Measurements from ENCODE around the gene C2orf42. TPM values are rescaled to one million over a fixed set of nuclear protein-coding genes. Genes with fewer than 3 reads are reported as not detected.
"Not testable (repeated sequence)": the region's sequence is repeated elsewhere in the genome, so short reads cannot be mapped to it uniquely, and the experiment has no call there.

The C2orf42 gene
- total and polyA plus RNA-seq, 4 donors, result 12.5 to 24.8 (median 18.6) TPM

GRCh38 chr2:70133491-70134322 is 57.1 kb downstream of the C2orf42 start:
- H3K27ac ChIP-seq (ENCODE audit: low read depth, low read length), result peak overlapping the region; percentile 95
- H3K4me1 ChIP-seq (ENCODE audit: control insufficient read depth, insufficient read depth, low read length), result peaks cover 18% of the 10 kb centered on the region
- H3K4me3 ChIP-seq (ENCODE audit: low read depth, low read length), result no peak overlapping the region
- peak in 1 of 6 donors; percentile 63 for DNase-seq (ENCODE audit: low read depth in 4 of 6, low spot score in 6 of 6)
- no peaks in the 10 kb centered on the region for H3K9me3 ChIP-seq (ENCODE audit: control insufficient read depth, insufficient read depth, low read length)
- H3K27me3 ChIP-seq (ENCODE audit: control insufficient read depth, insufficient read depth, low read length), result no peaks in the 10 kb centered on the region
- no peaks in the 10 kb centered on the region for H3K36me3 ChIP-seq (ENCODE audit: control insufficient read depth, insufficient read depth, low read length)
- 71% methylated on average over 8 of the region's 10 CpGs for WGBS (ENCODE audit: insufficient coverage)

GRCh38 chr2:70133127-70133452 is 57.7 kb downstream of the C2orf42 start:
- no CpG with 5 or more reads among the region's 1 CpG for WGBS (ENCODE audit: insufficient coverage)
- DNase-seq (ENCODE audit: low read depth in 4 of 6, low spot score in 6 of 6), result no peak

GRCh38 chr2:70132244-70133126 is 58.3 kb downstream of the C2orf42 start:
- peaks cover 18% of the 10 kb centered on the region for H3K4me1 ChIP-seq (ENCODE audit: control insufficient read depth, insufficient read depth, low read length)
- H3K4me3 ChIP-seq (ENCODE audit: low read depth, low read length), result peak overlapping the region; percentile 38
- H3K36me3 ChIP-seq (ENCODE audit: control insufficient read depth, insufficient read depth, low read length), result no peaks in the 10 kb centered on the region
- no peaks in the 10 kb centered on the region for H3K9me3 ChIP-seq (ENCODE audit: control insufficient read depth, insufficient read depth, low read length)
- H3K27me3 ChIP-seq (ENCODE audit: control insufficient read depth, insufficient read depth, low read length), result no peaks in the 10 kb centered on the region
- H3K27ac ChIP-seq (ENCODE audit: low read depth, low read length), result peak overlapping the region; percentile 95
- DNase-seq (ENCODE audit: low read depth in 4 of 6, low spot score in 6 of 6), result peak in 3 of 6 donors; percentile 58 to 91 (median 87)
- WGBS (ENCODE audit: insufficient coverage), result 12% methylated on average over 5 of the region's 8 CpGs

More at GRCh38 chr2:70133127-70133452, 57.7 kb downstream of the C2orf42 start:
- Histone ChIP-seq H3K27ac (ENCODE audit: low read depth, low read length) (peak overlapping the region; percentile 95), H3K27me3 (ENCODE audit: control insufficient read depth, insufficient read depth, low read length) (no peaks in the 10 kb centered on the region), H3K4me1 (ENCODE audit: control insufficient read depth, insufficient read depth, low read length) (peaks cover 18% of the 10 kb centered on the region), H3K36me3 (ENCODE audit: control insufficient read depth, insufficient read depth, low read length) (no peaks in the 10 kb centered on the region), H3K4me3 (ENCODE audit: low read depth, low read length) (peak overlapping the region; percentile 38), H3K9me3 (ENCODE audit: control insufficient read depth, insufficient read depth, low read length) (no peaks in the 10 kb centered on the region)

GRCh38 chr2:70131344-70132143 is 59.3 kb downstream of the C2orf42 start:
- WGBS (ENCODE audit: insufficient coverage), result 97% methylated on average over 7 of the region's 17 CpGs
- Histone ChIP-seq H3K4me1 (ENCODE audit: control insufficient read depth, insufficient read depth, low read length) (peaks cover 18% of the 10 kb centered on the region), H3K27ac (ENCODE audit: low read depth, low read length) (peak overlapping the region; percentile 95)
- not testable (repeated sequence) for H3K4me3 ChIP-seq (ENCODE audit: low read depth, low read length); DNase-seq (ENCODE audit: low read depth in 4 of 6, low spot score in 6 of 6); H3K36me3 ChIP-seq (ENCODE audit: control insufficient read depth, insufficient read depth, low read length); H3K9me3 ChIP-seq (ENCODE audit: control insufficient read depth, insufficient read depth, low read length); H3K27me3 ChIP-seq (ENCODE audit: control insufficient read depth, insufficient read depth, low read length)

- Histone ChIP-seq H3K36me3 (ENCODE audit: control insufficient read depth, insufficient read depth, low read length) (no peaks in the 10 kb centered on the region), H3K4me1 (ENCODE audit: control insufficient read depth, insufficient read depth, low read length) (peaks cover 30% of the 10 kb centered on the region), H3K27me3 (ENCODE audit: control insufficient read depth, insufficient read depth, low read length) (no peaks in the 10 kb centered on the region), H3K9me3 (ENCODE audit: control insufficient read depth, insufficient read depth, low read length) (no peaks in the 10 kb centered on the region), H3K4me3 (ENCODE audit: low read depth, low read length) (no peak overlapping the region), H3K27ac (ENCODE audit: low read depth, low read length) (no peak overlapping the region)
- 100% methylated on average over 1 of the region's 1 CpG for WGBS (ENCODE audit: insufficient coverage)
- DNase-seq (ENCODE audit: low read depth in 4 of 6, low spot score in 6 of 6), result no peak
Measured at GRCh38 chr2:70128005-70128404, 62.8 kb downstream of the C2orf42 start.

- Histone ChIP-seq H3K9me3 (ENCODE audit: control insufficient read depth, insufficient read depth, low read length) (no peaks in the 10 kb centered on the region), H3K36me3 (ENCODE audit: control insufficient read depth, insufficient read depth, low read length) (no peaks in the 10 kb centered on the region), H3K4me3 (ENCODE audit: low read depth, low read length) (no peak overlapping the region), H3K4me1 (ENCODE audit: control insufficient read depth, insufficient read depth, low read length) (peaks cover 21% of the 10 kb centered on the region), H3K27me3 (ENCODE audit: control insufficient read depth, insufficient read depth, low read length) (no peaks in the 10 kb centered on the region), H3K27ac (ENCODE audit: low read depth, low read length) (no peak overlapping the region)
- 95% methylated on average over 2 of the region's 2 CpGs for WGBS (ENCODE audit: insufficient coverage)
- DNase-seq (ENCODE audit: low read depth in 4 of 6, low spot score in 6 of 6), result no peak
Measured at GRCh38 chr2:70126413-70126812, 64.4 kb downstream of the C2orf42 start.

GRCh38 chr2:70125498-70125898 is 65.3 kb downstream of the C2orf42 start:
- WGBS (ENCODE audit: insufficient coverage), result 95% methylated on average over 4 of the region's 13 CpGs
- Histone ChIP-seq H3K36me3 (ENCODE audit: control insufficient read depth, insufficient read depth, low read length) (no peaks in the 10 kb centered on the region), H3K9me3 (ENCODE audit: control insufficient read depth, insufficient read depth, low read length) (no peaks in the 10 kb centered on the region), H3K4me3 (ENCODE audit: low read depth, low read length) (peak overlapping the region; percentile 77), H3K27me3 (ENCODE audit: control insufficient read depth, insufficient read depth, low read length) (no peaks in the 10 kb centered on the region), H3K4me1 (ENCODE audit: control insufficient read depth, insufficient read depth, low read length) (peaks cover 21% of the 10 kb centered on the region), H3K27ac (ENCODE audit: low read depth, low read length) (peak overlapping the region; percentile 99)
- DNase-seq (ENCODE audit: low read depth in 4 of 6, low spot score in 6 of 6), result no peak

- no peaks in the 10 kb centered on the region for H3K36me3 ChIP-seq (ENCODE audit: control insufficient read depth, insufficient read depth, low read length)
- peak overlapping the region; percentile 99 for H3K27ac ChIP-seq (ENCODE audit: low read depth, low read length)
- WGBS (ENCODE audit: insufficient coverage), result 2% methylated on average over 35 of the region's 36 CpGs
- no peaks in the 10 kb centered on the region for H3K27me3 ChIP-seq (ENCODE audit: control insufficient read depth, insufficient read depth, low read length)
- peaks cover 21% of the 10 kb centered on the region for H3K4me1 ChIP-seq (ENCODE audit: control insufficient read depth, insufficient read depth, low read length)
- DNase-seq (ENCODE audit: low read depth in 4 of 6, low spot score in 6 of 6), result peak in 2 of 6 donors; percentile 91 to 96
- H3K4me3 ChIP-seq (ENCODE audit: low read depth, low read length), result peak overlapping the region; percentile 77
- H3K9me3 ChIP-seq (ENCODE audit: control insufficient read depth, insufficient read depth, low read length), result no peaks in the 10 kb centered on the region
Measured at GRCh38 chr2:70124983-70125480, 65.8 kb downstream of the C2orf42 start.

- Histone ChIP-seq H3K9me3 (ENCODE audit: control insufficient read depth, insufficient read depth, low read length) (no peaks in the 10 kb centered on the region), H3K36me3 (ENCODE audit: control insufficient read depth, insufficient read depth, low read length) (no peaks in the 10 kb centered on the region), H3K4me1 (ENCODE audit: control insufficient read depth, insufficient read depth, low read length) (peaks cover 23% of the 10 kb centered on the region), H3K27ac (ENCODE audit: low read depth, low read length) (peak overlapping the region; percentile 99), H3K4me3 (ENCODE audit: low read depth, low read length) (peak overlapping the region; percentile 77), H3K27me3 (ENCODE audit: control insufficient read depth, insufficient read depth, low read length) (no peaks in the 10 kb centered on the region)
- WGBS (ENCODE audit: insufficient coverage), result 30% methylated on average over 10 of the region's 11 CpGs
- DNase-seq (ENCODE audit: low read depth in 4 of 6, low spot score in 6 of 6), result no peak
Measured at GRCh38 chr2:70123829-70124116, 67.0 kb downstream of the C2orf42 start.
